IPS-18a (cell line): ENCODE measurements around the gene GRM5.

Experiments used
- H3K27ac ChIP-seq: one replicate; pipeline ENCODE4 v1.5.1; 2013; ENCODE audit warnings: low read length
- H3K27me3 ChIP-seq: one replicate; pipeline ENCODE4 v1.6.1; 2013; ENCODE audit warnings: mild to moderate bottlenecking, low read length; ENCODE audit not compliant: control insufficient read depth, insufficient read depth
- H3K36me3 ChIP-seq: one replicate; pipeline ENCODE4 v1.6.1; 2013; ENCODE audit warnings: low read depth, low read length; ENCODE audit not compliant: control insufficient read depth
- H3K4me1 ChIP-seq: one replicate; pipeline ENCODE4 v1.6.1; 2013; ENCODE audit warnings: low read depth, low read length; ENCODE audit not compliant: control insufficient read depth
- H3K4me3 ChIP-seq: one replicate; pipeline ENCODE4 v1.5.1; 2013; ENCODE audit warnings: low read length
- H3K9ac ChIP-seq: one replicate; pipeline ENCODE4 v1.6.1; 2013; ENCODE audit warnings: mild to moderate bottlenecking, low read length, moderate library complexity
- H3K9me3 ChIP-seq: one replicate; pipeline ENCODE4 v1.6.1; 2013; ENCODE audit warnings: low read depth, low read length; ENCODE audit not compliant: control insufficient read depth

The GRM5 gene

GRCh38 chr11:88692306-88693086 is 373.3 kb downstream of the GRM5 start:
- H3K9ac ChIP-seq: no peak overlapping the region
- H3K4me1 ChIP-seq: no peaks in the 10 kb centered on the region
- no peak overlapping the region for H3K27ac ChIP-seq
- no peak overlapping the region for H3K4me3 ChIP-seq
- H3K36me3 ChIP-seq: no peaks in the 10 kb centered on the region
- H3K9me3 ChIP-seq: no peaks in the 10 kb centered on the region
- no peaks in the 10 kb centered on the region for H3K27me3 ChIP-seq

GRCh38 chr11:88689548-88690240 is 376.1 kb downstream of the GRM5 start:
- H3K27me3 ChIP-seq: no peaks in the 10 kb centered on the region
- H3K36me3 ChIP-seq: no peaks in the 10 kb centered on the region

GRCh38 chr11:88683024-88683423 is 382.8 kb downstream of the GRM5 start:
- Histone ChIP-seq H3K27me3 (no peaks in the 10 kb centered on the region), H3K36me3 (no peaks in the 10 kb centered on the region), H3K27ac (no peak overlapping the region), H3K9me3 (peaks cover 6% of the 10 kb centered on the region), H3K4me1 (peaks cover 13% of the 10 kb centered on the region), H3K4me3 (no peak overlapping the region), H3K9ac (no peak overlapping the region)

More at GRCh38 chr11:88689548-88690240, 376.1 kb downstream of the GRM5 start:
- Histone ChIP-seq H3K4me3 (no peak overlapping the region), H3K9ac (no peak overlapping the region), H3K27ac (no peak overlapping the region), H3K9me3 (no peaks in the 10 kb centered on the region), H3K4me1 (no peaks in the 10 kb centered on the region)

GRCh38 chr11:88680806-88681205 is 385.0 kb downstream of the GRM5 start:
- H3K4me3 ChIP-seq: no peak overlapping the region
- H3K9me3 ChIP-seq: peaks cover 6% of the 10 kb centered on the region
- no peaks in the 10 kb centered on the region for H3K36me3 ChIP-seq
- peaks cover 13% of the 10 kb centered on the region for H3K4me1 ChIP-seq
- H3K27ac ChIP-seq: no peak overlapping the region
- no peak overlapping the region for H3K9ac ChIP-seq
- H3K27me3 ChIP-seq: no peaks in the 10 kb centered on the region

- H3K4me1 ChIP-seq: no peaks in the 10 kb centered on the region
- no peak overlapping the region for H3K27ac ChIP-seq
- no peaks in the 10 kb centered on the region for H3K27me3 ChIP-seq
- no peak overlapping the region for H3K9ac ChIP-seq
- no peaks in the 10 kb centered on the region for H3K36me3 ChIP-seq
- no peaks in the 10 kb centered on the region for H3K9me3 ChIP-seq
- no peak overlapping the region for H3K4me3 ChIP-seq
Observed at GRCh38 chr11:88666364-88666763, 399.4 kb downstream of the GRM5 start.

- Histone ChIP-seq H3K36me3 (no peaks in the 10 kb centered on the region), H3K9me3 (no peaks in the 10 kb centered on the region), H3K9ac (no peak overlapping the region), H3K4me1 (no peaks in the 10 kb centered on the region), H3K4me3 (no peak overlapping the region), H3K27ac (no peak overlapping the region), H3K27me3 (no peaks in the 10 kb centered on the region)
Observed at GRCh38 chr11:88657076-88657738, 408.6 kb downstream of the GRM5 start.

GRCh38 chr11:88656283-88656682 is 409.5 kb downstream of the GRM5 start:
- no peaks in the 10 kb centered on the region for H3K36me3 ChIP-seq
- no peak overlapping the region for H3K4me3 ChIP-seq
- H3K27ac ChIP-seq: no peak overlapping the region
- H3K4me1 ChIP-seq: no peaks in the 10 kb centered on the region
- no peaks in the 10 kb centered on the region for H3K27me3 ChIP-seq
- H3K9me3 ChIP-seq: no peaks in the 10 kb centered on the region
- no peak overlapping the region for H3K9ac ChIP-seq

GRCh38 chr11:88655656-88656055 is 410.1 kb downstream of the GRM5 start:
- no peaks in the 10 kb centered on the region for H3K36me3 ChIP-seq
- H3K27ac ChIP-seq: no peak overlapping the region
- H3K9me3 ChIP-seq: no peaks in the 10 kb centered on the region
- no peaks in the 10 kb centered on the region for H3K27me3 ChIP-seq
- H3K4me3 ChIP-seq: no peak overlapping the region
- no peaks in the 10 kb centered on the region for H3K4me1 ChIP-seq
- no peak overlapping the region for H3K9ac ChIP-seq

GRCh38 chr11:88655196-88655595 is 410.6 kb downstream of the GRM5 start:
- no peak overlapping the region for H3K4me3 ChIP-seq
- no peaks in the 10 kb centered on the region for H3K9me3 ChIP-seq
- no peaks in the 10 kb centered on the region for H3K27me3 ChIP-seq

GRCh38 chr11:88651556-88651955 is 414.2 kb downstream of the GRM5 start:
- Histone ChIP-seq H3K9ac (no peak overlapping the region), H3K4me3 (no peak overlapping the region), H3K4me1 (no peaks in the 10 kb centered on the region), H3K27ac (no peak overlapping the region), H3K36me3 (no peaks in the 10 kb centered on the region), H3K27me3 (no peaks in the 10 kb centered on the region), H3K9me3 (peaks cover 2% of the 10 kb centered on the region)

More at GRCh38 chr11:88655196-88655595, 410.6 kb downstream of the GRM5 start:
- no peak overlapping the region for H3K9ac ChIP-seq
- no peaks in the 10 kb centered on the region for H3K4me1 ChIP-seq
- H3K27ac ChIP-seq: no peak overlapping the region
- H3K36me3 ChIP-seq: no peaks in the 10 kb centered on the region

- Histone ChIP-seq H3K36me3 (no peaks in the 10 kb centered on the region), H3K4me1 (no peaks in the 10 kb centered on the region), H3K9ac (no peak overlapping the region), H3K27ac (no peak overlapping the region), H3K4me3 (no peak overlapping the region), H3K27me3 (no peaks in the 10 kb centered on the region), H3K9me3 (peaks cover 2% of the 10 kb centered on the region)
Observed at GRCh38 chr11:88644724-88645123, 421.1 kb downstream of the GRM5 start.
